ENCODE data around the gene WNT11.

Gene WNT11

GRCh38 chr11:76206327-76207081 is at the start of gene WNT11:
TSS of gene WNT11 (minus strand) at chr11:76206502. CDS start at chr11:76206407, 95 bp downstream.
- DNase-seq (ENCODE audit: low spot score) = no peak

DNA sequence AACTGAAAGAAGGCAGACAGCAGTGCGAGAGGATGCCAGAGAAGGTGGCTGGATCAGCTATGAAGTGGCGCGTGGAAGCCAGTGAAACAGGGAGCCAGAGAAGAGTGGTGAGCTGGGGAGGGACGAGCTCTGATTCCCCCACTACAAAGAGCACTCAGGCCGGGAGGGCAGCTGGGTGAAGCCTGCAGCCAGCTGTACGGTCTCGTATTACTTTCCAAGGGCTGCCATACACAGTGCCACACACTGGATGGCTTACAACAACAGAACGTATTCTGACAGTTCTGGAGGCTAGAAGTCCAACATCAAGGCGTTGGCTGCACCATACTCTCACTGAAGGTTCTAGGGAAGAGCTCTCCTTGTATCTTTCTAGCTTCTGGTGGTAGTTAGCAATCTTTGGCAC is 47.1 kb upstream of the WNT11 start:
- no peak for DNase-seq (ENCODE audit: low spot score)

- no peak for DNase-seq (ENCODE audit: low spot score)
These were observed 46.3 kb upstream of the WNT11 start for GRCh38 chr11:76252631-76253070.

DNA sequence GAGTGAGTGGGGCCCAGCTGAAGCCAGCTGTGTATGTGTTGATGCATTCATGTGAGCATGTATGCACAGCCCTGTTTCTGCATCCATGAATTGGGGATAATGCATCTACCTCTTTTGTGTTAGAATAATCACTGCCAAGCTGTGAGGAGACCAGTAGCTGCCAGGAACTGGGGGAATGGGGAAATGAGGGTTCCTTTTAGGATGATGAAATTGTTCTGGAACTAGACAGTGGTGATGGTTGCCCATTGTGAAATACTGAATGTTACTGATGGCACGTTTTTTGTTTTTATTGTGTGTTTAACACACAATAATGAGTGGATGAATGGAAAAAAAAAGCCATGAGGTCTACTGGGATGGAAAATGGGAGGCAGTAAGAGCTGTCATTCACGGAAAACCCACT is 45.3 kb upstream of the WNT11 start:
- no peak for DNase-seq (ENCODE audit: low spot score)

- DNase-seq (ENCODE audit: low spot score) = no peak
These were observed 44.9 kb upstream of the WNT11 start for GRCh38 chr11:76251226-76251575.

GRCh38 chr11:76250520-76251225 is 44.4 kb upstream of the WNT11 start:
- no peak for DNase-seq (ENCODE audit: low spot score)

GRCh38 chr11:76249195-76249741 is 43.0 kb upstream of the WNT11 start:
- no peak for DNase-seq (ENCODE audit: low spot score)

GRCh38 chr11:76248210-76248609 is 41.9 kb upstream of the WNT11 start:
- DNase-seq (ENCODE audit: low spot score) = no peak

DNA sequence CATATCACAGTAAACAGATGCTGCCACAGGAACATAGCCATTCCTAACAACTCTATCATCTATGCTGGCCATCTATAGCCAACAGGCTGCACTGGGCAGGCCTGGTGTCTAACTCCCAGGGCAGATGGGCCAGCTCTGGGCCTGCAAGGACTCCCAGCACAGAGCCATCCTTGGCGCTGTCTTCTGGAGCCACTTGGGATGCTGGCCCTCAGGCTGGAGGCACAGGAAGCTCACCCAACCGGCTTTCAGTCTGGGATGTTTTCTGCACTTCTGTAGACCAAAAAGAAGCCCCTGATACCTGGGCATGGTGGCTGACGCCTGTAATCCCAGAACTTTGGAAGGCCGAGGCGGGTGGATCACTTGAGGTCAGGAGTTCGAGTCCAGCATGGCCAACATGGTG is 40.8 kb upstream of the WNT11 start:
- no peak for DNase-seq (ENCODE audit: low spot score)

- DNase-seq (ENCODE audit: low spot score) = no peak
These were observed 40.1 kb upstream of the WNT11 start for GRCh38 chr11:76246271-76246933.

DNA sequence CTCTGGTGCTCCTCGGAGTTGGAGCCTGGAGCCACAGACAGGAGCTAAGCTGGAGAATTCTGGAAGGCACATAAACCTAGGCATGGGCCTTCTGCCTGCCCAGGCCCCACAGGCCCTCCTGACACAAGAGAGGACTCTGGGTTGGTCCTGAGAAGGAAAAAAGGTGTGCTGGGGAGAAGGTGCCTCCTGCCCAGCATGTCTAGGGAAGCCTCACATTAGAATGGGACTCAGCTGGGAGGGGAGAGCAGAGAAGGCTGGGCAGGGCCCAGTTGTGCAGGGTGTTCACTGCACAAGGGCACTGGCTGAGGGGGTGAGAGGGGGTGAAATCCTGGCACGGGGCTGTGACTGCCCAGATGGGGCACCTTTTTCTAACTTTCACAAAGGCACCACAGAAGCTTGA is 39.4 kb upstream of the WNT11 start:
- no peak for DNase-seq (ENCODE audit: low spot score)

- no peak for DNase-seq (ENCODE audit: low spot score)
These were observed 38.1 kb upstream of the WNT11 start for GRCh38 chr11:76244316-76244851.

DNA sequence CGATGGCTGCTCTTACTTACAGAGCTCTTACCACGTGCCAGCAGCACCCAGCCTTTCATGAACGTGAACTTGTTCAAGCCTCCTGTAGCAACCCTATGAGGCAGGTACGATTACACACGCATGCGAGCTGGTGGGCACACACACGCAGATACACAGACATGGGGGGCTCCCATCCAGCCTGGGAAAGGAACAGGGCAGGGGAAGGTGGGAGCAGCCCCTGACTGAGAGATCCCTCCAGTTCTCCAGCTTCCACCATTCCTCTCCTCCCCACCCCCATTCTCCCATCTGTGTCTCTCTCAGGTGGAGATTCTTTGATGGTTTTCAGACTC is 37.6 kb upstream of the WNT11 start:
- DNase-seq (ENCODE audit: low spot score) = no peak

- no peak for DNase-seq (ENCODE audit: low spot score)
These were observed 37.1 kb upstream of the WNT11 start for GRCh38 chr11:76243193-76243956.

DNA sequence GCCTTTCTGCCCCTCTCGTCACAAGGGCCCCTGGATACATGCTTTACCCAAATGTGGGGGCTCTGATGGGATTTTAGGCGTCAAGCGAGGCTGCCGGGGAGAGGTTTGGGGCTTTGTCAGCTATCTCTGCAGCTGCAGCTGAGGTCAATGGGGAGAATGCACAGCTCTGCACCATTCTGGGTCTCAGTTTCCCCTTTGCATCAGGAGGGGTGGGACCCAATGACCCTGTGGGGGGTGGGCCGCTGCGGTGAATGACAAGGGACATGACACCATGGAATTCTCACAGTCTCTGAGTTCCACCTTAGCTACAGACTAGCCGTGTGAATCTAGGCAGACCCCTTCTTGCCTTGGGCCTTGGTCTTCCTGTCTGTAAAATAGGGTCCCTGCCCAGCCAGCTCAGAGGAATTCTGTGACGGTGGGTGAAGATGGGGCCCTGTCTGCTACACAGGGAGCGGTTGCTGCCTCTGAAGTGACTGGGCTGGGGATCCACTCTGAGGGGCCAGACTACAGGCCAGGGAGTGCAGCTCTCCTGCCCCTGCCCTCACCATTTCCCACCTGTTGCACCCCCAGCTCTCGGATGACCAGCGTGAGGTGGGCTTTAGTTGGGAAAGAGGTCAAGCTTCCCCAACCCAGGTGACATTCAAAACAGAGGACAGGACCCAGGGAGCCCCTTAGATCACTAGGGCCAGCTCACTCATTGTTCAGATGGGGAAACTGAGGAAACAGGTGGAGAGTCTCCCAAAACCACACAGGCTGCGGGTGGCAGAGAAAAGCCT is 35.9 kb upstream of the WNT11 start:
- DNase-seq (ENCODE audit: low spot score) = no peak

DNA sequence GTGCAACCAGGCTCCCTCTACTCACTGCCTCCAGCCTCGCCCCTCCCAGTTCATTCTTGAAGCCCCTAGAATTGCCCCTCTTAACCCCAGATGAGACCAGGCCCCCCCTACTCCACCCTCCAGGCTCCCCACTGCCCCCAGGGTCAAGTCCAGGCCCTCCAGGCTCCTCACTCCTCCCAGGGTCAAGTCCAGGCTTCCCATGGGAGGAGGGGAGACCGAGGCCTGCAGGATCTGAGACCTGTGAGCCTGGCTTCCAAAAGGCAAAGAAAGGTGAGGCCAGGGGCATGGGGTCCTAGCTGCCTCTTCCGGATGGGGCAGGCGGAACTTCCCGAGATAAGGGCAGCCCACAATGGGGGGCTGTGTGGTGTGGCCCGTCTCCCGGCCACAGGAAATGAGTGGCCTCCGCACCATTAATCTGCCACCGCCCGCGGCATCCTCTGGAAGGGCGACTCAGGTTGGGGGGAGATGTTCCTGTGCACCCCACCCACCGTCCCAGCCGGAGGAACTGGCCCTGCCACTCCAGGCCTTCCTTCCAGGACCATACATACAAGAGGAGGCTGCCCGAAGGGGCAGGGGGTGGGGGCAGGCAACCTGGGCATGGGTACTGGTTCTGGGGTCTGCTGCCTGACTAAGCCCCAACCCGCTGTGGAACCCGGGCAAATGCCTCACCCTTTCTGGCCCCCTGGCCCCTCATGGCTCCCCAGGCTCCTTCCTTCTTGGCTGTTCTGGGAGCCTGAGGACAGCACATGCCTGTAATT is 35.1 kb upstream of the WNT11 start:
- no peak for DNase-seq (ENCODE audit: low spot score)

DNA sequence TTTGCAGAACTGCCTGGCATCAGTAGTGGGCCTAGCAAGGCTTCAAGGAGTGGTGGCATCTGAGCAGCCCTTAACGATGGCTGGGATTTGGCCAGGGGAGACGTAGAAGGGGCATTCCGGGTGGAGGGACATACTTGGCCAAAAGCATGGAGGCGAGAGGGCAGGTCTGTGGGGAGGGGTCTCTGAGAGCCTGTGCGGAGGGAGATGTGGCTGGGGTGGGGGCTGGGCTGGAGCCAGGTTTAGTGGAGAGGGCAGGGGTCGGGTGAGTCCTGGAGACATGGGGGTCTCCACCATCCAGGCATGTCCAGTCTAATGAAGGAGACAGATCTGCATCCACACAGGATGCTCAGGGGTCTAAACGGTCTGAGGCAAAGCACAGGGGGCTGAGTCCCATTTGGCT is 34.4 kb upstream of the WNT11 start:
- DNase-seq (ENCODE audit: low spot score) = no peak

GRCh38 chr11:76240161-76240540 is 33.8 kb upstream of the WNT11 start:
- DNase-seq (ENCODE audit: low spot score) = no peak

DNA sequence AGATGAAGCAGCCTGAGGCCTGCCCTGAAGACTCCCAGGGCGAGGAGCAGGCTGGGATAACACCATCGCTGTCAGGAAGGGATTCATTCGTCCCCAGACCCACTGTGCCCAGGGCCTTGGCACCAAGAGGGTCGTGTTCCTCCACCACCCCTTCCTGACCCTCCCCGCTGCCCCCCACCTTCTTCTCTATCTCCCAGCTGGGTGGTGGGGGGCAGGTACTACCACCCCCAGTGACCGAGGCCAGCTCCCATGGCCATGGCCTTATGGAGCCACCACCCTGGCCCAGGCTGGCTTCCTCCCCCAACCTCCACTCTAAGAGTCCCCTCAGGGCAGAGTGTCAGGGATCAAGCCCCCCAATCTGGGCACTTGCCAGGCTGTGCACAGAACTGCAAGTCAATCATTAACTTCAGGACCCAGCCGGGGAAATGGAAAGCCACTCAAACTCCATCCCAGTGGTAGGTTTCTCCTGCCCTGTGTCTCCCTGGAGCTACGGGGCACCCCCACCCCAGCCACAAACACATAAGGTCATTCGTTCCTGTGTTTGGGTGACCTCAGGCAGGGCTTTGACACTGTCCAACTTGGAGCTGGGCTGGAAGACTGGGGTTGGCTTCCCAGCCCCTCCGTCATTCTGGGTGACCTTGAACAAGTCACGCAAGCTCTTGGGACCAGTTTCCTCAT is 33.3 kb upstream of the WNT11 start:
- no peak for DNase-seq (ENCODE audit: low spot score)

DNA sequence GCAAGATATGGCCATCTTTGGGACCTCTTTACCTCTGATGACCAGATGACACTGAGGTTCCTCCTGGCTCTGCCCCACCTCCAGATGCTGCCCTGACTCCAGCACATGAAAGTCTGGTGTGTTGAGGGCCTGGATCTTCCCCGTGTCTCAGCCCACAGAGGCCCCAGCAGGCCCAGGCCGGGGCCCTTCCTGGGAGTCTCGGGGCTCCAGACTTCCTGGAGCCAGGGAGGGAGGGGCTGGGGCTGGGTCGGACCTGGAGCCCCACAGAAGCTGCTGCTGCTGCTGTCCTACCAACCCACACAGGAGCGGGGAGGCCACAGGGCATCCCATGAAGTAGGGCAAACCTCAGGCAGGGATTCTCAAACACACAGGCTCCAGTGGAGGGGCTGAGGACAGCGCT is 32.2 kb upstream of the WNT11 start:
- no peak for DNase-seq (ENCODE audit: low spot score)

Measured in Ammon's horn (tissue), 1 donor.